GM12878 (cell line): Measurements from ENCODE around the gene NOTCH1. TPM values are rescaled to one million over a fixed set of nuclear protein-coding genes. Genes with fewer than 3 reads are reported as not detected.
"Not testable (repeated sequence)": the region's sequence is repeated elsewhere in the genome, so short reads cannot be mapped to it uniquely, and the experiment has no call there.

Experiments used
- ATAC-seq: fragments of 200-7000 bp; cut with Tn5 transposase; 3 replicates; pipeline ENCODE4 v1.9.1; 2020; ENCODE audit warnings: mild to moderate bottlenecking, moderate library complexity
- BruUV-seq: library from RNA; stranded (reverse); fragments of 400-500 nt; replicated peaks from 2 replicates; lab custom pipeline; 2021; lab: Mats Ljungman, UMichigan
- CTCF ChIA-PET: fragments of 300-600 bp; sonication (Branson Sonifier 250); formaldehyde crosslinking; extraction: SDS; loops from one replicate; lab custom pipeline; 2021; ENCODE audit warnings: inconsistent platforms; lab: Yijun Ruan, JAX
- POLR2A ChIA-PET: fragments of 350-600 bp; formaldehyde crosslinking; extraction: SDS; loops from one replicate; lab custom pipeline; 2021; ENCODE audit warnings: inconsistent platforms; lab: Charles Lee
- RAD21 ChIA-PET: fragments of 300-600 bp; sonication (Branson Sonifier 250); formaldehyde crosslinking; loops from one replicate; lab custom pipeline; 2023; ENCODE audit warnings: antibody characterized with exemption; ENCODE audit not compliant: unreplicated experiment; lab: Charles Lee
- SMC1A ChIA-PET: fragments of 300-600 bp; sonication (Branson Sonifier 250); formaldehyde crosslinking; loops from one replicate; lab custom pipeline; 2023; ENCODE audit not compliant: unreplicated experiment, uncharacterized antibody; lab: Charles Lee
- DNase-seq: peaks from one replicate; pipeline ENCODE4 v3.0.0-alpha.2; 2011; ENCODE audit warnings: low read depth, low spot score
- FAIRE-seq: peaks from 3 replicates; lab custom pipeline; 2011; peaks lifted over from hg19 to GRCh38; lab: Jason Lieb, UNC
- H2AFZ ChIP-seq: 2 replicates; pipeline ENCODE4 v1.6.0; 2011; ENCODE audit warnings: low read depth, low read length, control low read depth; ENCODE audit not compliant: control insufficient read depth
- H3K27ac ChIP-seq: 2 replicates; pipeline ENCODE4 v1.5.1; 2011; ENCODE audit warnings: control low read depth; ENCODE audit not compliant: control insufficient read depth, insufficient read depth
- H3K27me3 ChIP-seq, 2 experiments: replicated peaks in 1 of 2; 2 replicates each; pipeline versions ENCODE4 v1.6.0 to v1.6.1; 2011; ENCODE audit warnings: low read length in 1 of 2; ENCODE audit not compliant: control insufficient read depth in 2 of 2, insufficient read depth in 2 of 2
- H3K36me3 ChIP-seq, 2 experiments: 2 replicates each; pipeline ENCODE4 v1.5.1; 2011; ENCODE audit warnings: low read length in 1 of 2; ENCODE audit not compliant: control insufficient read depth in 2 of 2, insufficient read depth in 2 of 2
- H3K4me1 ChIP-seq: 2 replicates; pipeline ENCODE4 v1.6.1; 2011; ENCODE audit warnings: mild to moderate bottlenecking, low read length, moderate library complexity, mixed read lengths; ENCODE audit not compliant: control insufficient read depth, insufficient read depth
- H3K4me2 ChIP-seq: 2 replicates; pipeline ENCODE4 v1.6.0; 2011; ENCODE audit warnings: control low read depth; ENCODE audit not compliant: control insufficient read depth, insufficient read depth
- H3K4me3 ChIP-seq: fragments of 200-600 bp; sonication (generic); 2 replicates; pipeline ENCODE4 v1.5.1; 2016
- H3K79me2 ChIP-seq: 2 replicates; pipeline ENCODE4 v1.6.0; 2011; ENCODE audit warnings: low read length; ENCODE audit not compliant: control insufficient read depth, insufficient read depth
- H3K9ac ChIP-seq: 2 replicates; pipeline ENCODE4 v1.8.0; 2011; ENCODE audit warnings: low read length, control low read depth, mixed read lengths; ENCODE audit not compliant: control insufficient read depth, insufficient read depth
- H3K9me3 ChIP-seq: replicated peaks from 3 replicates; pipeline ENCODE4 v1.5.1; 2011; ENCODE audit warnings: mild to moderate bottlenecking, low read length; ENCODE audit not compliant: control insufficient read depth, insufficient read depth
- H4K20me1 ChIP-seq: 2 replicates; pipeline ENCODE4 v1.6.0; 2011; ENCODE audit not compliant: control insufficient read depth, insufficient read depth
- ETV6 ChIP-seq, 2 experiments: fragments of 450-650 bp in 1 of 2; IDR thresholded peaks in 1 of 2; conservative IDR thresholded peaks in 1 of 2; 2 replicates each; pipeline ENCODE4 v1.6.1; 2014; ENCODE audit warnings: antibody characterized with exemption in 1 of 2, borderline replicate concordance in 1 of 2, low read depth in 1 of 2, mild to moderate bottlenecking in 1 of 2, moderate library complexity in 1 of 2
- IKZF1 ChIP-seq: fragments of 450-650 bp; conservative IDR thresholded peaks from 2 replicates; pipeline ENCODE4 v1.6.1; 2017; ENCODE audit warnings: antibody characterized with exemption, mild to moderate bottlenecking
- PAX5 ChIP-seq: IDR thresholded peaks from 2 replicates; pipeline ENCODE4 v1.6.1; 2011; ENCODE audit warnings: low read depth, low read length, borderline replicate concordance
- POLR2A ChIP-seq: IDR thresholded peaks from 2 replicates; pipeline ENCODE4 v1.6.1; 2011; ENCODE audit warnings: low read depth, mild to moderate bottlenecking, low read length
- RELB ChIP-seq: fragments of 450-650 bp; IDR thresholded peaks from 2 replicates; pipeline ENCODE4 v1.6.1; 2017; ENCODE audit warnings: low read depth, mild to moderate bottlenecking, moderate library complexity
- RUNX3 ChIP-seq: IDR thresholded peaks from 2 replicates; pipeline ENCODE4 v1.6.1; 2012; ENCODE audit warnings: low read length, inconsistent platforms
- STAT3 ChIP-seq: IDR thresholded peaks from 2 replicates; pipeline ENCODE4 v1.6.1; 2011; ENCODE audit warnings: low read depth, low read length, improper control_type of control experiment
- WGBS: methylation state at CpG from one replicate; pipeline ENCODE4 v1.1.6; 2016; ENCODE audit warnings: low lambda C conversion rate; ENCODE audit not compliant: insufficient replicate concordance, insufficient coverage; ENCODE audit errors: missing lambda C conversion rate; 5-methylcytosine and 5-hydroxymethylcytosine counted together
- in situ Hi-C: fragments of 300-500 bp; cut with MboI; formaldehyde crosslinking; loops from 9 replicates; pipeline ENCODE4 v1.14.3; 2018; ENCODE audit warnings: mixed read lengths
- intact Hi-C: fragments of 100-400 bp; cut with micrococcal nuclease; formaldehyde crosslinking; loops from one replicate; pipeline ENCODE4 v1.14.2; 2022; ENCODE audit not compliant: unreplicated experiment
- polyA plus RNA-seq, 11 experiments: library from polyadenylated mRNA; depleted of rRNA in 4 of 11; unstranded in 6 of 11; stranded (reverse) in 5 of 11; fragments of >200 nt; fragmentation: Nextera tagmentation in 4 of 11; fragmentation: Illumina TruSeq in 1 of 11; extraction: Ambion mirVana in 4 of 11; extraction: Trizol in 1 of 11; gene quantifications; 1 replicate in 1 of 11; 2 replicates in 10 of 11; pipeline versions ENCODE4 v1.2.1 to v1.2.3, GENCODE V29; 2011 to 2016; ENCODE audit warnings: inconsistent platforms in 2 of 11, missing spikeins in 2 of 11, low read depth in 1 of 11
- total RNA-seq, 4 experiments: library from RNA; depleted of rRNA in 3 of 4; stranded (reverse); fragments of >200 nt in 3 of 4; fragmentation: Illumina TruSeq in 1 of 4; extraction: Trizol in 1 of 4; gene quantifications; 2 replicates each; pipeline versions ENCODE4 v1.2.1 to v1.2.3, GENCODE V29; 2013 to 2021
- TF ChIP-seq, protein P1 (sequence below): IDR thresholded peaks from 2 replicates; pipeline ENCODE4 v1.6.1; 2012; ENCODE audit warnings: improper control_type of control experiment, low read depth, low read length; ENCODE audit not compliant: insufficient replicate concordance

The NOTCH1 gene
- total and polyA plus RNA-seq, 10 of the 15 experiments (the other 5 are each of a cell fraction or from before 2014, with no cell fraction given): 0.02 to 40.0 (median 3.7) TPM

DNA sequence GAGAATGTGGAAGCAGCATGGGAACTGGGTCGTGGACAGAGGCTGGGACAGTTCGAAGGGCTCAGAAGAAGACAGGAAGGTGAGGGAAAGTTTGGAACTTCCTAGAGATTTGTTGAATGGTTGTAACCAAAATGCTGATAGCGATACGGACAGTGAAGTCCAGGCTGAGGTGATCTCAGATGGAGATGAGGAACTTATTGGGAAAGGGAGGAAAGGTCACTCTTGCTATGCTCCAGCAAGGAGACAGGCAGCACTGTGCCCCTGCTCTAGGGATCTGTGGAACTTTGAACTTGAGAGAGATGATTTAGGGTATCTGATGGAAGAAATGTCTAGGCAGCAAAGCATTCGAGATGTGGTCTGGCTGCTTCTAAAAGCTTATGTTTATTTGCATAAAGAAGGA, 13.0 kb upstream of the NOTCH1 start:
- intact Hi-C loops, RAD21 ChIA-PET, H3K36me3 ChIP-seq, FAIRE-seq, POLR2A ChIA-PET, H3K27me3 ChIP-seq, H3K9me3 ChIP-seq, DNase-seq, H3K27ac ChIP-seq, in situ Hi-C loops, ATAC-seq, BruUV-seq, H3K4me3 ChIP-seq, H3K4me2 ChIP-seq, SMC1A ChIA-PET, H3K9ac ChIP-seq, H4K20me1 ChIP-seq, H3K79me2 ChIP-seq, H2AFZ ChIP-seq: not testable (repeated sequence)
- 0 out of 4 replicates have a peak, but pooled peaks of 1 of the 2 experiments have one; percentile 3 for TF ChIP-seq ETV6 (conservative IDR thresholded peaks at IDR 0.05 in 1 of 2, IDR thresholded peaks at IDR 0.05 in 1 of 2; ENCODE audit: borderline replicate concordance in 1 of 2, low read depth in 1 of 2)
- CTCF ChIA-PET: interaction anchor here (0.8 kb wide), 1 partner anchor 70 kb away, joined by 5 read pairs; no protein-coding TSS in a partner anchor
- peaks cover 20% of the 10 kb centered on the region for H3K4me1 ChIP-seq
- 63% methylated on average over 5 of the region's 5 CpGs for WGBS

- peak; percentile 23; the same call in 1 of the 3 replicates for ATAC-seq
- Histone ChIP-seq H3K27me3 (no peaks in the 10 kb centered on the region), H3K9me3 (peaks cover 8% of the 10 kb centered on the region; the same call in 2 of the 3 replicates), H3K4me2 (no peak overlapping the region), H3K4me1 (peaks cover 15% of the 10 kb centered on the region), H2AFZ (no peak overlapping the region), H4K20me1 (no peaks in the 10 kb centered on the region), H3K4me3 (no peak overlapping the region), H3K27ac (no peak overlapping the region), H3K9ac (no peak overlapping the region), H3K36me3 (no peaks in the 10 kb centered on the region), H3K79me2 (no peaks in the 10 kb centered on the region)
- ChIA-PET SMC1A (no interaction called here), CTCF (interaction anchor here (0.8 kb wide), 1 partner anchor 70 kb away, joined by 5 read pairs; no protein-coding TSS in a partner anchor), RAD21 (interaction anchor here (0.7 kb wide), 1 partner anchor 15 kb away, joined by 3 read pairs; no protein-coding TSS in a partner anchor), POLR2A (interaction anchor here (0.7 to 1.2 kb wide), 3 partner anchors 34 to 465 kb away, joined by 3 to 5 read pairs (median 4); no protein-coding TSS in a partner anchor)
- DNase-seq: no peak
- in situ Hi-C loops (no loop called here), intact Hi-C loops (no loop called here)
- BruUV-seq: no TSS peak
- WGBS: 29% methylated on average over 5 of the region's 5 CpGs
- FAIRE-seq: no peak
- TF ChIP-seq, protein P1, sequence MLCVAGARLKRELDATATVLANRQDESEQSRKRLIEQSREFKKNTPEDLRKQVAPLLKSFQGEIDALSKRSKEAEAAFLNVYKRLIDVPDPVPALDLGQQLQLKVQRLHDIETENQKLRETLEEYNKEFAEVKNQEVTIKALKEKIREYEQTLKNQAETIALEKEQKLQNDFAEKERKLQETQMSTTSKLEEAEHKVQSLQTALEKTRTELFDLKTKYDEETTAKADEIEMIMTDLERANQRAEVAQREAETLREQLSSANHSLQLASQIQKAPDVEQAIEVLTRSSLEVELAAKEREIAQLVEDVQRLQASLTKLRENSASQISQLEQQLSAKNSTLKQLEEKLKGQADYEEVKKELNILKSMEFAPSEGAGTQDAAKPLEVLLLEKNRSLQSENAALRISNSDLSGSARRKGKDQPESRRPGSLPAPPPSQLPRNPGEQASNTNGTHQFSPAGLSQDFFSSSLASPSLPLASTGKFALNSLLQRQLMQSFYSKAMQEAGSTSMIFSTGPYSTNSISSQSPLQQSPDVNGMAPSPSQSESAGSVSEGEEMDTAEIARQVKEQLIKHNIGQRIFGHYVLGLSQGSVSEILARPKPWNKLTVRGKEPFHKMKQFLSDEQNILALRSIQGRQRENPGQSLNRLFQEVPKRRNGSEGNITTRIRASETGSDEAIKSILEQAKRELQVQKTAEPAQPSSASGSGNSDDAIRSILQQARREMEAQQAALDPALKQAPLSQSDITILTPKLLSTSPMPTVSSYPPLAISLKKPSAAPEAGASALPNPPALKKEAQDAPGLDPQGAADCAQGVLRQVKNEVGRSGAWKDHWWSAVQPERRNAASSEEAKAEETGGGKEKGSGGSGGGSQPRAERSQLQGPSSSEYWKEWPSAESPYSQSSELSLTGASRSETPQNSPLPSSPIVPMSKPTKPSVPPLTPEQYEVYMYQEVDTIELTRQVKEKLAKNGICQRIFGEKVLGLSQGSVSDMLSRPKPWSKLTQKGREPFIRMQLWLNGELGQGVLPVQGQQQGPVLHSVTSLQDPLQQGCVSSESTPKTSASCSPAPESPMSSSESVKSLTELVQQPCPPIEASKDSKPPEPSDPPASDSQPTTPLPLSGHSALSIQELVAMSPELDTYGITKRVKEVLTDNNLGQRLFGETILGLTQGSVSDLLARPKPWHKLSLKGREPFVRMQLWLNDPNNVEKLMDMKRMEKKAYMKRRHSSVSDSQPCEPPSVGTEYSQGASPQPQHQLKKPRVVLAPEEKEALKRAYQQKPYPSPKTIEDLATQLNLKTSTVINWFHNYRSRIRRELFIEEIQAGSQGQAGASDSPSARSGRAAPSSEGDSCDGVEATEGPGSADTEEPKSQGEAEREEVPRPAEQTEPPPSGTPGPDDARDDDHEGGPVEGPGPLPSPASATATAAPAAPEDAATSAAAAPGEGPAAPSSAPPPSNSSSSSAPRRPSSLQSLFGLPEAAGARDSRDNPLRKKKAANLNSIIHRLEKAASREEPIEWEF: peak; percentile 23
- TF ChIP-seq STAT3 (no peak), RELB (no peak), POLR2A (no peak), PAX5 (no peak), IKZF1 (peak; percentile 58), RUNX3 (0 out of 2 replicates have a peak, but pooled peaks have one; percentile 45)
Measured at GRCh38 chr9:136558373-136558772, 12.5 kb upstream of the NOTCH1 start.
